SK-N-SH (cell line): ENCODE measurements around the gene WBP1L. TPM values are rescaled to one million over a fixed set of nuclear protein-coding genes. Genes with fewer than 3 reads are reported as not detected.
A peak's percentile ranks its signal among the peaks of the same experiment; 100 is the strongest.

Experiments used
- CTCF ChIA-PET: fragments of 300-600, 350-600 bp; formaldehyde crosslinking; extraction: SDS; loops from one replicate; lab custom pipeline; 2021; lab: Yijun Ruan, JAX
- POLR2A ChIA-PET: fragments of 350-600 bp; sonication (Branson Sonifier 250); formaldehyde crosslinking; extraction: SDS; loops from one replicate; lab custom pipeline; 2020; ENCODE audit warnings: antibody characterized with exemption, inconsistent platforms; lab: Yijun Ruan, JAX
- DNase-seq: peaks from one replicate; pipeline ENCODE4 v3.0.0; 2012
- H2AFZ ChIP-seq: fragments of 200-600 bp; sonication (generic); 2 replicates; pipeline ENCODE4 v1.8.1; 2016; ENCODE audit warnings: antibody characterized with exemption, mild to moderate bottlenecking, low read depth
- H3F3A ChIP-seq: fragments of 200-600 bp; sonication (generic); replicated peaks from 2 replicates; pipeline ENCODE3; 2016; ENCODE audit warnings: antibody characterized with exemption, mild to moderate bottlenecking; ENCODE audit not compliant: insufficient read depth
- H3K27ac ChIP-seq, 2 experiments: fragments of 200-500 bp in 1 of 2; fragments of 200-600 bp in 1 of 2; sonication (Bioruptor generic) in 1 of 2; sonication (generic), shearing (Covaris generic) in 1 of 2; 2 replicates each; pipeline versions ENCODE4 v1.5.1 to v1.6.1; 2014 to 2016; ENCODE audit warnings: low read depth in 2 of 2, inconsistent platforms in 1 of 2, low read length in 1 of 2, mild to moderate bottlenecking in 1 of 2, mixed read lengths in 1 of 2
- H3K27me3 ChIP-seq: fragments of 200-600 bp; sonication (generic), shearing (Covaris generic); 2 replicates; pipeline ENCODE4 v1.6.1; 2016; ENCODE audit warnings: mixed run types; ENCODE audit not compliant: insufficient read depth
- H3K36me3 ChIP-seq, 2 experiments: fragments of 200-500 bp in 1 of 2; fragments of 200-600 bp in 1 of 2; sonication (Bioruptor generic) in 1 of 2; sonication (generic) in 1 of 2; replicated peaks in 1 of 2; 2 replicates each; pipeline versions ENCODE3 to v1.5.1; 2014 to 2016; ENCODE audit warnings: low read length in 1 of 2, mild to moderate bottlenecking in 1 of 2; ENCODE audit not compliant: insufficient read depth in 2 of 2, control insufficient read depth in 1 of 2
- H3K4me1 ChIP-seq, 2 experiments: fragments of 200-500 bp in 1 of 2; fragments of 200-600 bp in 1 of 2; sonication (Bioruptor generic) in 1 of 2; sonication (generic), shearing (Covaris generic) in 1 of 2; 2 replicates each; pipeline versions ENCODE4 v1.5.1 to v1.6.1; 2014 to 2016; ENCODE audit warnings: low read depth in 1 of 2, low read length in 1 of 2, mixed run types in 1 of 2; ENCODE audit not compliant: insufficient read depth in 2 of 2, control insufficient read depth in 1 of 2
- H3K4me2 ChIP-seq: fragments of 200-600 bp; sonication (generic), shearing (Covaris generic); 2 replicates; pipeline ENCODE4 v1.6.1; 2017; ENCODE audit warnings: mixed run types
- H3K4me3 ChIP-seq, 2 experiments: fragments of 200-500 bp in 1 of 2; fragments of 200-600 bp in 1 of 2; sonication (Bioruptor generic) in 1 of 2; sonication (generic), shearing (Covaris generic) in 1 of 2; 2 replicates each; pipeline versions ENCODE4 v1.5.1 to v1.8.1; 2014 to 2016; ENCODE audit warnings: low read depth in 2 of 2, inconsistent platforms in 1 of 2, low read length in 1 of 2, mild to moderate bottlenecking in 1 of 2, mixed read lengths in 1 of 2, moderate library complexity in 1 of 2
- H3K79me2 ChIP-seq: fragments of 200-600 bp; sonication (generic); 2 replicates; pipeline ENCODE4 v1.8.1; 2017; ENCODE audit warnings: mild to moderate bottlenecking; ENCODE audit not compliant: insufficient read depth
- H3K9ac ChIP-seq: fragments of 200-600 bp; sonication (generic); 2 replicates; pipeline ENCODE4 v1.6.1; 2017; ENCODE audit warnings: mixed run types
- H3K9me2 ChIP-seq: fragments of 200-600 bp; sonication (generic); 2 replicates; pipeline ENCODE4 v1.6.1; 2017; ENCODE audit warnings: mixed run types
- H3K9me3 ChIP-seq: fragments of 200-600 bp; sonication (generic); 2 replicates; pipeline ENCODE4 v1.6.1; 2017; ENCODE audit warnings: mixed run types, mild to moderate bottlenecking, moderate library complexity
- H4K20me1 ChIP-seq: fragments of 200-600 bp; sonication (generic); 2 replicates; pipeline ENCODE4 v1.6.1; 2017; ENCODE audit warnings: mild to moderate bottlenecking, mixed run types; ENCODE audit not compliant: insufficient read depth
- CHD2 ChIP-seq: fragments of 150-350 bp; IDR thresholded peaks from 2 replicates; pipeline ENCODE4 v1.6.1; 2018; ENCODE audit warnings: low read length; ENCODE audit not compliant: partially characterized antibody
- CTCF ChIP-seq: fragments of 200-600 bp; sonication (generic); IDR thresholded peaks from 2 replicates; pipeline ENCODE4 v1.6.1; 2017; ENCODE audit warnings: antibody characterized with exemption, mild to moderate bottlenecking, moderate library complexity
- ELF1 ChIP-seq: IDR thresholded peaks from 2 replicates; pipeline ENCODE4 v1.4.0; 2012
- FOXJ3 ChIP-seq: sonication (generic); formaldehyde crosslinking; IDR thresholded peaks from 2 replicates; pipeline ENCODE4 v1.5.1; 2020; ENCODE audit warnings: mild to moderate bottlenecking, missing genetic modification reagents
- FOXM1 ChIP-seq: IDR thresholded peaks from 2 replicates; pipeline ENCODE4 v1.4.0; 2012; ENCODE audit warnings: low read depth, mild to moderate bottlenecking
- GATA2 ChIP-seq: sonication (generic); formaldehyde crosslinking; IDR thresholded peaks from 2 replicates; pipeline ENCODE4 v1.5.0; 2020; ENCODE audit warnings: mild to moderate bottlenecking, missing genetic modification reagents
- JUND ChIP-seq: IDR thresholded peaks from 2 replicates; pipeline ENCODE4 v1.4.0; 2012
- MAX ChIP-seq: IDR thresholded peaks from 2 replicates; pipeline ENCODE4 v1.4.0; 2012; ENCODE audit warnings: low read depth
- MXI1 ChIP-seq: IDR thresholded peaks from 2 replicates; pipeline ENCODE4 v1.6.1; 2012; ENCODE audit warnings: mild to moderate bottlenecking, low read depth, low read length, improper control_type of control experiment
- NFIC ChIP-seq: IDR thresholded peaks from 2 replicates; pipeline ENCODE4 v1.4.0; 2012; ENCODE audit warnings: borderline replicate concordance
- NRF1 ChIP-seq: IDR thresholded peaks from 2 replicates; pipeline ENCODE4 v1.6.1; 2012; ENCODE audit warnings: low read depth, mild to moderate bottlenecking, low read length
- POLR2AphosphoS5 ChIP-seq: IDR thresholded peaks from 2 replicates; pipeline ENCODE4 v1.6.1; 2012; ENCODE audit warnings: low read depth, low read length
- RAD21 ChIP-seq: IDR thresholded peaks from 2 replicates; pipeline ENCODE4 v1.6.1; 2012; ENCODE audit warnings: mild to moderate bottlenecking, low read length
- RCOR1 ChIP-seq: fragments of 150-350 bp; IDR thresholded peaks from 2 replicates; pipeline ENCODE4 v1.6.1; 2017; ENCODE audit warnings: antibody characterized with exemption, low read length
- RFX5 ChIP-seq: IDR thresholded peaks from 2 replicates; pipeline ENCODE4 v1.6.1; 2012; ENCODE audit warnings: mild to moderate bottlenecking, improper control_type of control experiment, low read length
- RXRA ChIP-seq: IDR thresholded peaks from 2 replicates; pipeline ENCODE4 v1.4.0; 2012; ENCODE audit warnings: low read depth, mild to moderate bottlenecking, borderline replicate concordance
- SIN3A ChIP-seq: IDR thresholded peaks from 2 replicates; pipeline ENCODE4 v1.6.1; 2012; ENCODE audit warnings: low read depth, mild to moderate bottlenecking, low read length, moderate library complexity, borderline replicate concordance
- TCF12 ChIP-seq: IDR thresholded peaks from 2 replicates; pipeline ENCODE4 v1.4.0; 2012
- TEAD4 ChIP-seq: IDR thresholded peaks from 2 replicates; pipeline ENCODE4 v1.4.0; 2012; ENCODE audit warnings: mild to moderate bottlenecking, borderline replicate concordance; ENCODE audit not compliant: insufficient read depth
- USF1 ChIP-seq: IDR thresholded peaks from 2 replicates; pipeline ENCODE4 v1.4.0; 2012; ENCODE audit warnings: low read depth, borderline replicate concordance
- ZBTB33 ChIP-seq: IDR thresholded peaks from 2 replicates; pipeline ENCODE4 v1.4.0; 2012; ENCODE audit warnings: low read depth, borderline replicate concordance
- WGBS: methylation state at CpG from one replicate; pipeline ENCODE4 v1.1.6; 2017; ENCODE audit warnings: low lambda C conversion rate; 5-methylcytosine and 5-hydroxymethylcytosine counted together
- polyA plus RNA-seq, 3 experiments: library from polyadenylated mRNA; depleted of rRNA; stranded (reverse); fragments of >200 nt; gene quantifications; 2 replicates each; pipeline ENCODE4 v1.2.3, GENCODE V29; 2012
- TF ChIP-seq, protein P1 (sequence below): IDR thresholded peaks from 2 replicates; pipeline ENCODE4 v1.6.1; 2012; ENCODE audit warnings: mild to moderate bottlenecking, low read depth, low read length, moderate library complexity
- TF ChIP-seq, protein P2 (sequence below): IDR thresholded peaks from 2 replicates; pipeline ENCODE4; 2012

WBP1L gene
- polyA plus RNA-seq, 1 of the 3 experiments (the other 2 are of a cell fraction) = 22.8 TPM

GRCh38 chr10:102713814-102714620 is 29.7 kb upstream of the WBP1L start, which contains the start of gene ARL3:
Gene ARL3 (minus strand): TSS chr10:102714397. CDS start chr10:102714275, 122 bp downstream.
- peak within 1 kb of the TSS; percentile 87 to 91 for H3K4me3 ChIP-seq
- H3K79me2 ChIP-seq = peaks cover 55% of the 10 kb centered on the region
- WGBS = 2% methylated on average over 44 of the region's 62 CpGs
- ChIA-PET POLR2A (interaction anchor here (0.6 to 2.2 kb wide), 6 partner anchors 36 to 653 kb away, joined by 3 to 13 read pairs (median 6); partner anchors contain the start of gene TRIM8), CTCF (interaction anchor here (0.6 to 11.2 kb wide), 16 partner anchors 16 to 476 kb away, joined by 3 to 123 read pairs (median 3); partner anchors contain the start of gene TRIM8)
- no peaks in the 10 kb centered on the region for H3K27me3 ChIP-seq
- peak within 1 kb of the TSS; percentile 99 for H2AFZ ChIP-seq
- peaks cover 18% of the 10 kb centered on the region for H3F3A ChIP-seq
- H3K4me2 ChIP-seq = peak within 1 kb of the TSS; percentile 99
- H3K9me2 ChIP-seq = no peaks in the 10 kb centered on the region
- H3K27ac ChIP-seq = peak within 1 kb of the TSS; percentile 80 to 86
- H3K4me1 ChIP-seq = peaks cover 18 to 20% of the 10 kb centered on the region in 2 experiments; a peak in 3 of 4 replicates
- peak; percentile 98 for DNase-seq
- peaks cover 0 to 3% of the 10 kb centered on the region in 2 experiments for H3K36me3 ChIP-seq
- peaks cover 5% of the 10 kb centered on the region for H4K20me1 ChIP-seq
- H3K9ac ChIP-seq = peak within 1 kb of the TSS; percentile 88
- no peaks in the 10 kb centered on the region for H3K9me3 ChIP-seq
- TF ChIP-seq CTCF (no peak; the same call in none of the 2 replicates), NRF1 (peak; percentile 88), POLR2AphosphoS5 (peak; percentile 61), GATA2 (CRISPR knock-in tag) (no peak), RXRA (no peak), TEAD4 (0 out of 2 replicates have a peak, but pooled peaks have one; percentile 15), RFX5 (no peak), JUND (no peak), TCF12 (no peak), USF1 (peak; percentile 88), RCOR1 (peak; percentile 2; the same call in 1 of the 2 replicates), ELF1 (no peak), FOXJ3 (CRISPR knock-in tag) (0 out of 2 replicates have a peak, but pooled peaks have one; percentile 35), ZBTB33 (no peak), CHD2 (peak; percentile 75), NFIC (peak; percentile 51; the same call in 1 of the 2 replicates), MXI1 (no peak; the same call in 1 of the 2 replicates), MAX (peak; percentile 83; the same call in 1 of the 2 replicates), SIN3A (peak; percentile 13; the same call in 1 of the 2 replicates), RAD21 (no peak; the same call in 1 of the 2 replicates), FOXM1 (0 out of 2 replicates have a peak, but pooled peaks have one; percentile 38)
- TF ChIP-seq, protein P1, sequence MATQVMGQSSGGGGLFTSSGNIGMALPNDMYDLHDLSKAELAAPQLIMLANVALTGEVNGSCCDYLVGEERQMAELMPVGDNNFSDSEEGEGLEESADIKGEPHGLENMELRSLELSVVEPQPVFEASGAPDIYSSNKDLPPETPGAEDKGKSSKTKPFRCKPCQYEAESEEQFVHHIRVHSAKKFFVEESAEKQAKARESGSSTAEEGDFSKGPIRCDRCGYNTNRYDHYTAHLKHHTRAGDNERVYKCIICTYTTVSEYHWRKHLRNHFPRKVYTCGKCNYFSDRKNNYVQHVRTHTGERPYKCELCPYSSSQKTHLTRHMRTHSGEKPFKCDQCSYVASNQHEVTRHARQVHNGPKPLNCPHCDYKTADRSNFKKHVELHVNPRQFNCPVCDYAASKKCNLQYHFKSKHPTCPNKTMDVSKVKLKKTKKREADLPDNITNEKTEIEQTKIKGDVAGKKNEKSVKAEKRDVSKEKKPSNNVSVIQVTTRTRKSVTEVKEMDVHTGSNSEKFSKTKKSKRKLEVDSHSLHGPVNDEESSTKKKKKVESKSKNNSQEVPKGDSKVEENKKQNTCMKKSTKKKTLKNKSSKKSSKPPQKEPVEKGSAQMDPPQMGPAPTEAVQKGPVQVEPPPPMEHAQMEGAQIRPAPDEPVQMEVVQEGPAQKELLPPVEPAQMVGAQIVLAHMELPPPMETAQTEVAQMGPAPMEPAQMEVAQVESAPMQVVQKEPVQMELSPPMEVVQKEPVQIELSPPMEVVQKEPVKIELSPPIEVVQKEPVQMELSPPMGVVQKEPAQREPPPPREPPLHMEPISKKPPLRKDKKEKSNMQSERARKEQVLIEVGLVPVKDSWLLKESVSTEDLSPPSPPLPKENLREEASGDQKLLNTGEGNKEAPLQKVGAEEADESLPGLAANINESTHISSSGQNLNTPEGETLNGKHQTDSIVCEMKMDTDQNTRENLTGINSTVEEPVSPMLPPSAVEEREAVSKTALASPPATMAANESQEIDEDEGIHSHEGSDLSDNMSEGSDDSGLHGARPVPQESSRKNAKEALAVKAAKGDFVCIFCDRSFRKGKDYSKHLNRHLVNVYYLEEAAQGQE = 0 out of 2 replicates have a peak, but pooled peaks have one; percentile 5
- TF ChIP-seq, protein P2, sequence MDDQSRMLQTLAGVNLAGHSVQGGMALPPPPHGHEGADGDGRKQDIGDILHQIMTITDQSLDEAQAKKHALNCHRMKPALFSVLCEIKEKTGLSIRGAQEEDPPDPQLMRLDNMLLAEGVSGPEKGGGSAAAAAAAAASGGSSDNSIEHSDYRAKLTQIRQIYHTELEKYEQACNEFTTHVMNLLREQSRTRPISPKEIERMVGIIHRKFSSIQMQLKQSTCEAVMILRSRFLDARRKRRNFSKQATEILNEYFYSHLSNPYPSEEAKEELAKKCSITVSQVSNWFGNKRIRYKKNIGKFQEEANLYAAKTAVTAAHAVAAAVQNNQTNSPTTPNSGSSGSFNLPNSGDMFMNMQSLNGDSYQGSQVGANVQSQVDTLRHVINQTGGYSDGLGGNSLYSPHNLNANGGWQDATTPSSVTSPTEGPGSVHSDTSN = no peak
